Astrocyte of the cerebellum (primary cell): Measurements from ENCODE around the gene DHX58.

ENCODE experiments used
- DNase-seq: peaks from one replicate; pipeline ENCODE4 v3.0.0-alpha.2; 2011; ENCODE audit warnings: low read depth
- H3K4me3 ChIP-seq: 2 replicates; pipeline ENCODE4 v1.5.1; 2011; ENCODE audit warnings: mild to moderate bottlenecking, low read depth, low read length, moderate library complexity
- in situ Hi-C: cut with HindIII; loops from 2 replicates; pipeline ENCODE4 v1.10.0; 2017; ENCODE audit warnings: low sequenced_read_pairs
- TF ChIP-seq, protein P1 (sequence below): IDR thresholded peaks from 2 replicates; pipeline ENCODE4 v1.5.1; 2012; ENCODE audit warnings: low read length, low read depth, moderate library complexity, mild to moderate bottlenecking; ENCODE audit errors: missing control alignments

The DHX58 gene

DNA sequence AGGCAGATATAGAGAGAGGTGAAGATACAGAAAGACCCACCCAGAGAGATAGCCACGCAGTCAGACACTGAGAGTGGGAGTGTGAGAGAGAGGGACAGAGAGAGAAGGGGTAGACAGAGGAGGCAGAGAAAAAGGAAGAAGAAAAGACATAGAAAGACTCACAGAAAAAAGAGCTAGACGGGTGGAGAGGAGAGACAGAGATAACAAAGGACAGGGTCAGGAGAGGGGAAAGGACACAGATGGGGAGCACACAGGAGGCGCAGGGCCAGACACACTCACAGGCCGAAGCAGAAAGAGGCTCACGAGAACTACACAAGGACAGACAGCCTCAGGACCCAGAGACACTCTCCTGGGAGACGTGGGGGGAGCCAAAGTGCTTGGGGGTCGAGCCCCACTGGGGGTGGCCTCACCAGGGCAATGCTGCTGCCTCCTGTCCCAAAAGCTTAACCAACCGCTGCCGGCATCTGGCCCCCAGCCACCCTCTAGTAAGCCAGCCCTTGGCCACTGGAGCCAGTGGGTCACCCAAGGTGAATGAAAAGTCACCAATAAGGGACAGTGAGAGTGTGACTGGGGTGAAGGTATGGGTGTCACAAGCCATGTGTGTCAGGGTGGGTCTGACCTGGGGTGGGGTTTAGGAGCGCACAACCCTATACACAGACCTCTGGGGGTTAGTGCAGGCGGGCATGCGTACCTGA, 18.0 kb downstream of the DHX58 start:
- H3K4me3 ChIP-seq, result no peak overlapping the region
- in situ Hi-C loops, result no loop called here
- TF ChIP-seq, protein P1, sequence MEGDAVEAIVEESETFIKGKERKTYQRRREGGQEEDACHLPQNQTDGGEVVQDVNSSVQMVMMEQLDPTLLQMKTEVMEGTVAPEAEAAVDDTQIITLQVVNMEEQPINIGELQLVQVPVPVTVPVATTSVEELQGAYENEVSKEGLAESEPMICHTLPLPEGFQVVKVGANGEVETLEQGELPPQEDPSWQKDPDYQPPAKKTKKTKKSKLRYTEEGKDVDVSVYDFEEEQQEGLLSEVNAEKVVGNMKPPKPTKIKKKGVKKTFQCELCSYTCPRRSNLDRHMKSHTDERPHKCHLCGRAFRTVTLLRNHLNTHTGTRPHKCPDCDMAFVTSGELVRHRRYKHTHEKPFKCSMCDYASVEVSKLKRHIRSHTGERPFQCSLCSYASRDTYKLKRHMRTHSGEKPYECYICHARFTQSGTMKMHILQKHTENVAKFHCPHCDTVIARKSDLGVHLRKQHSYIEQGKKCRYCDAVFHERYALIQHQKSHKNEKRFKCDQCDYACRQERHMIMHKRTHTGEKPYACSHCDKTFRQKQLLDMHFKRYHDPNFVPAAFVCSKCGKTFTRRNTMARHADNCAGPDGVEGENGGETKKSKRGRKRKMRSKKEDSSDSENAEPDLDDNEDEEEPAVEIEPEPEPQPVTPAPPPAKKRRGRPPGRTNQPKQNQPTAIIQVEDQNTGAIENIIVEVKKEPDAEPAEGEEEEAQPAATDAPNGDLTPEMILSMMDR, result no peak

DNA sequence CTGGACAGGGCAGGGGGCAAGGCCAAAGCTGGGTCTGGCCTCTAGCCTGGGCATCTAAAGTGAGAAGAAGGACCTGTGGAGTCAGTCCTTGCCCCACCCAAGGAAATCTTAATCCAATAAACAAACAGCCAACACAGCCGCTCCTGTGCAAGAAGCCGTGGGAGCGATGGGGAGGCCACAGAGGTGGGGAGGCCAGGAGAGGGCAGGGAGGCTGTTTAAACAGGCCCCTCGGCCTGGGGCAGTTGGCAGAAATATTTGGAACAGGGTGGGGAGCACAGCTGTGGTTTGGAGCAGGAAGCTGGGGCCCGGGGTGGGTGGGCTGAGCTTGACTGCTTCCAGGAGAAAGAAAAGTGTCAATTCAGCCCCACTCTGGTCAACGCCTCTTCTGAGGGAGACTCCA, 19.6 kb downstream of the DHX58 start:
- in situ Hi-C loops, result no loop called here
- no peak overlapping the region for H3K4me3 ChIP-seq
- TF ChIP-seq, protein P1, result no peak
- DNase-seq, result no peak

More for the DNA sequence above, 18.0 kb downstream of the DHX58 start:
- no peak for DNase-seq

DNA sequence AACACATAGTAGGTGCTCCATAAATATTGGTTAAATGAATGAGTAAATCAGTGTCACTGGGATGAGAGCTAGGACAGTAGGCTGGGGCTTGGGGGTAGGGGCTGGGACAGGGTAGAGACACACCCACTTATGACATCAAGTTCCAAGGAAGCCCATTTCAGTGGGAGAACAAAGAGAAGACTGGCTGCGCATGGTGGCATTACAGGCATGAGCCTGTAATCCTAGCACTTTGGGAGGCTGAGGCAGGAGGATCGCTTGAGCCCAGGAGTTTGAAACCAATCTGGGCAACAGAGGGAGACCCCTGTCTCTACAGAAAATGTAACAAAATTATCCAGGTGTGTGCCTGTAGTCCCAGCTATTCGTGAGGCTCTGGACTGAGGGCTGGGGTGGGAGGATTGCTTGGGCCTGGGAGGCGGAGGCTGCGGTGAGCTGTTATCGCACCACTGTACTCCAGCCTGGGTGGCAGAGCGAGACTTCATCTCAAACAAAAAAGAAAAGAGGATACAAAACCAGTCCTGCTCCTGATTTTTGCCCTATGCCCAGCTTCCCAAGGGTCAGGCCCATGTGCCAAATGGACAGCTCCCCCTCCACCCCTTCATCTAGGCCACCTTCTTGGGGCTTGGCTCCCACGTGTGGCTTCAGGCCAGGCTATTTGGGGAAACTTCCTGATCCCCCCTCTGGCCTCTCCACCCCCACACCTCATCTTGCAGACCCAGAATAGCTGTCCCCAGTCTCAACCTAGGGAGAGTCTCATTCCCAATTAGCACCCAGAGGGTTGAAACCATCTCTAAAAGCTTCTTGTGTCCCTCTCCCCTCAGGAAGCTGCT, 21.3 kb downstream of the DHX58 start:
- in situ Hi-C loops, result no loop called here
- no peak overlapping the region for H3K4me3 ChIP-seq
- TF ChIP-seq, protein P1, result no peak
- DNase-seq, result no peak

DNA sequence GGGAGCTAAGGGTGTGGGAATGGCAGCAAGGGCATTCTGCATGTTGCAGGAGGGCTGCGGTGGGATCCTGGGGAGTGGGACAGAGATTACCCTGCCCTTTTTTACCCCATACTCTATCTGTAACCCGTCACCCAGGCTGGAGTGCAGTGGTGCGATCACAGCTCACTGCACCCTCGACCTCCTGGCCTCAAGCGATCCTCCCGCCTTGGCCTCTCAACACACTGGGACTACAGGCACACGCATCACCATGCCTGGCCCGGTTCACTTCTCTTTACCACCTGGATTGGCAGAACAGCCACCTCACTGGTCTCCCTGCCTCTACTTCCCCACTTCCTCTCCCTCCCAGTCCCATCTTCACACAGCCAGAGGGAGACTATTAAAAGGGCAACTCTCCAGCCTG, 23.8 kb downstream of the DHX58 start:
- H3K4me3 ChIP-seq, result no peak overlapping the region
- DNase-seq, result no peak
- in situ Hi-C loops, result no loop called here
- TF ChIP-seq, protein P1, result no peak

DNA sequence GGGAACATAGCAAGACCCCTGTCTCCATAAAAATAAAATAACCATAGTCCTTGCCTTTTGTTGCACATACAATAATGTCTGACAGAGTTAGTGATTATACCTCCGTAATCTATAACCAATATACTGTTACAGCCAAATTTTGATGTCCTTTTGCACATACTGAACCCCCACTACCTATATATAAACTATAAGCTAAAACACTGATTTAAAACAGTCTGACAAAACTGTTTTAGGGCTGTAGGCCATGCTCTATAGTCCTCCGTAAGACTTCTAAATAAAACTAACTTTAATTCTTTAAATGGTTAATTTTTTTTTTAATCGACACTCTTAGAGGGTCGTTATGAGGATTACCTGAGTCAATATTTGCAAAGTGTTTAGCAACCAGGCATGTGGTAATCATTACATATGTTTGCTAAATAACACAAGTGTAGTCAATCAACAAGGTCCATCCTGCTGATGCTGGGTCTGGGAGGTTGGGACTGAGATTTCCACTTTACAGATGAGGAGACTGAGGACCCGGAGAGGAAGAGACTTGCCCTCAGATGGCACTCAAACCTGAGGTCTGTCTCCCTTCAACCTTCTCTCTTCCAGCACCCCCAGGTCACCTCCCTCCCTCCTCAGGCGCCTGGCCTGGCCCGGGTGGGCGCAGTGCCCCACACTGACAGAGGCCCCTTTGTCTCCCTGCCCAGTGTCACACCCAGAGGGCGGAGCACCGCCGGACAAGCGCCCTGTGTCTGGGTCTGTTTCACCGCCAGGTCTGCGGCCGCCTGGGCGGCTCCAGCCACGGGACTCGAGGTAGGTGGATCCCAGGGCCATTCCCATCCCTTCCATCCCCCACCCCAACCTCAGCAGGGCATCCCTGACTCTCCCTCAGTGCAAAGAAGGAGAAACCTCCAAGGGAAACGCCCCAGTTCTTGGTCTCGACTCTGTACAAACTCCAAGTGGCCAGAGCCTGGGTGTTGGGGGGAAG, 24.5 kb downstream of the DHX58 start:
- in situ Hi-C loops, result no loop called here
- DNase-seq, result no peak

More for the DNA sequence above, 24.5 kb downstream of the DHX58 start:
- TF ChIP-seq, protein P1, result no peak
- H3K4me3 ChIP-seq, result no peak overlapping the region
